K562 (cell line): ENCODE data around the gene COX20. TPM values are rescaled to one million over a fixed set of nuclear protein-coding genes. Genes with fewer than 3 reads are reported as not detected.

Source experiments
- ATF4 ChIP-seq: fragments of 450-650 bp; formaldehyde crosslinking; IDR thresholded peaks from 2 replicates; pipeline ENCODE4 v1.4.0; 2022; ENCODE audit warnings: mild to moderate bottlenecking, moderate library complexity
- ATF7 ChIP-seq: fragments of 450-650 bp; IDR thresholded peaks from 2 replicates; pipeline ENCODE4 v1.7.1; 2014; ENCODE audit warnings: mild to moderate bottlenecking, moderate library complexity
- CREM ChIP-seq: IDR thresholded peaks from 2 replicates; pipeline ENCODE4 v1.6.1; 2014; ENCODE audit warnings: antibody characterized with exemption, low read depth
- CSDE1 ChIP-seq, 2 experiments: fragments of 450-650 bp; IDR thresholded peaks; 2 replicates each; pipeline ENCODE4 v1.6.1; 2016; ENCODE audit warnings: mild to moderate bottlenecking in 1 of 2
- FOSL1 ChIP-seq: fragments of 200-800 bp; sonication (Bioruptor generic); conservative IDR thresholded peaks from 2 replicates; pipeline ENCODE4 v1.6.1; 2016; ENCODE audit warnings: missing genetic modification characterization, missing compliant biosample characterization
- GTF2F1 ChIP-seq: IDR thresholded peaks from 2 replicates; pipeline ENCODE4 v1.6.1; 2011; ENCODE audit warnings: low read depth, low read length, improper control_type of control experiment
- HSF4 ChIP-seq: fragments of 250-450 bp; sonication (Bioruptor Pico); IDR thresholded peaks from 2 replicates; pipeline ENCODE4 v2.1.2; 2022; ENCODE audit warnings: mild to moderate bottlenecking, moderate library complexity, borderline replicate concordance
- IRF2 ChIP-seq: sonication (generic); formaldehyde crosslinking; IDR thresholded peaks from 2 replicates; pipeline ENCODE4 v1.8.1; 2022; ENCODE audit warnings: mild to moderate bottlenecking, missing genetic modification reagents
- NEUROD1 ChIP-seq: fragments of 150-350 bp; IDR thresholded peaks from 2 replicates; pipeline ENCODE4 v1.6.1; 2014; ENCODE audit warnings: borderline replicate concordance, low read length, low read depth; ENCODE audit not compliant: partially characterized antibody
- PHB ChIP-seq: fragments of 250-450 bp; sonication (Bioruptor Pico); IDR thresholded peaks from 2 replicates; pipeline ENCODE4 v1.5.0; 2021
- RBBP5 ChIP-seq: fragments of 200-600 bp; sonication (generic); IDR thresholded peaks from 2 replicates; pipeline ENCODE4 v1.6.1; 2012; ENCODE audit warnings: borderline replicate concordance, mild to moderate bottlenecking, low read length, control low read depth, inconsistent platforms; ENCODE audit not compliant: insufficient read depth, poor library complexity, severe bottlenecking
- SIN3B ChIP-seq: fragments of 450-650 bp; IDR thresholded peaks from 2 replicates; pipeline ENCODE4 v1.6.1; 2017; ENCODE audit warnings: low read depth, mild to moderate bottlenecking, moderate library complexity
- SMARCA4 ChIP-seq: fragments of 450-650 bp; IDR thresholded peaks from 2 replicates; pipeline ENCODE4 v1.6.1; 2016
- SMC3 ChIP-seq: conservative IDR thresholded peaks from 2 replicates; pipeline ENCODE4 v1.6.1; 2011; ENCODE audit warnings: low read depth, low read length, improper control_type of control experiment; ENCODE audit not compliant: insufficient read depth
- STAT5A ChIP-seq: IDR thresholded peaks from 2 replicates; pipeline ENCODE4 v1.6.1; 2012; ENCODE audit warnings: low read length, inconsistent platforms, borderline replicate concordance
- TAL1 ChIP-seq: fragments of 450-650 bp; IDR thresholded peaks from 2 replicates; pipeline ENCODE4 v1.6.1; 2016; ENCODE audit warnings: mild to moderate bottlenecking
- TCFL5 ChIP-seq: fragments of 250-450 bp; sonication (Bioruptor Pico); conservative IDR thresholded peaks from 2 replicates; pipeline ENCODE4 v1.6.1; 2021; ENCODE audit warnings: mild to moderate bottlenecking, moderate library complexity, matching md5 sums
- ZBTB49 ChIP-seq: sonication (generic); formaldehyde crosslinking; IDR thresholded peaks from 2 replicates; pipeline ENCODE4 v1.8.0; 2022; ENCODE audit warnings: missing genetic modification reagents, mild to moderate bottlenecking, borderline replicate concordance
- ZC3H8 ChIP-seq: fragments of 450-650 bp; IDR thresholded peaks from 2 replicates; pipeline ENCODE4 v1.6.1; 2017
- ZMIZ1 ChIP-seq, 2 experiments: fragments of 150-350 bp in 1 of 2; IDR thresholded peaks; 2 replicates each; pipeline ENCODE4 v1.6.1; 2012 to 2016; ENCODE audit warnings: low read depth in 2 of 2, low read length in 2 of 2, mild to moderate bottlenecking in 1 of 2, moderate library complexity in 1 of 2
- ZNF146 ChIP-seq: IDR thresholded peaks from one replicate; pipeline ENCODE4 v1.6.1; 2018; ENCODE audit warnings: missing compliant biosample characterization; ENCODE audit not compliant: unreplicated experiment
- ZNF282 ChIP-seq: sonication (generic); formaldehyde crosslinking; IDR thresholded peaks from 2 replicates; pipeline ENCODE4 v1.8.1; 2023; ENCODE audit warnings: missing genetic modification reagents
- ZNF561 ChIP-seq: fragments of 450-650 bp; formaldehyde crosslinking; conservative IDR thresholded peaks from 2 replicates; pipeline ENCODE4 v1.4.0; 2020; ENCODE audit warnings: mild to moderate bottlenecking, moderate library complexity
- polyA plus RNA-seq, 8 experiments: library from polyadenylated mRNA; depleted of rRNA in 4 of 8; stranded (reverse) in 5 of 8; unstranded in 3 of 8; fragments of >200 nt; fragmentation: Nextera tagmentation in 2 of 8; fragmentation: Illumina TruSeq in 1 of 8; extraction: Ambion mirVana in 2 of 8; extraction: Trizol in 1 of 8; gene quantifications; 2 replicates each; pipeline versions ENCODE4 v1.2.1 to v1.2.3, GENCODE V29; 2011 to 2014; ENCODE audit warnings: inconsistent platforms in 1 of 8, missing spikeins in 1 of 8
- total RNA-seq, 7 experiments: library from RNA; depleted of rRNA in 6 of 7; stranded (reverse); fragments of >200 nt in 6 of 7; fragmentation: Illumina TruSeq in 2 of 7; extraction: Trizol in 2 of 7; gene quantifications; 2 replicates each; pipeline versions ENCODE4 v1.2.1 to v1.2.3, GENCODE V29; 2011 to 2021; ENCODE audit warnings: low replicate concordance in 1 of 7
- TF ChIP-seq, protein P1 (sequence below), 2 experiments: fragments of 450-650 bp in 1 of 2; sonication (generic) in 1 of 2; formaldehyde crosslinking; conservative IDR thresholded peaks; 2 replicates each; pipeline versions ENCODE4 v1.4.0 to v1.8.1; 2020 to 2022; ENCODE audit warnings: mild to moderate bottlenecking in 1 of 2, missing genetic modification reagents in 1 of 2

COX20 gene
- total and polyA plus RNA-seq, 9 of the 15 experiments (the other 6 are each of a cell fraction or from before 2014, with no cell fraction given), result 41.5 to 192 (median 84.3) TPM

DNA sequence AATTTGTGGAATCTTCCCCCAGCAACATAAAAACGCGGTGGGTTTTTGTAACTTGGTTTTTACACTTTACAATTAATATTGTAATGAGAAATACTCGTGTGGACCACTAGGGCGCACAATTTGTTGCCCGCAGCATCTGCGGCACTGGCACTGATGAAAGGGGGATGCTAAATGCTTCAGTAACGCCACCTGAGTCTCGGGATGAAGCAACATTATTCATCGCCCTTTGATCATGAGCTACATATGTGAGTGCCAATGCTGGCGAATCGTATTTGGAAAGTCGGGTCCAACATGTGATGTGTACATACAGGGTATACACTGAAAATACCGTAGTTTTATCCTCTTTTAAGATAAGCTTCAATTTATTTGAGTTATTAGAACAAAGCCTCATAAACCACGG is 34.2 kb upstream of the COX20 start (continued):
- no peak for TF ChIP-seq ZBTB49
- TF ChIP-seq IRF2 (CRISPR knock-in tag), result no peak
- peak; percentile 41; the same call in 1 of the 2 replicates for TF ChIP-seq SMC3
- no peak for TF ChIP-seq PHB
- no peak for TF ChIP-seq ZNF561 (CRISPR knock-in tag)
- no peak for TF ChIP-seq ZC3H8
- TF ChIP-seq ZNF282, result no peak
- peak; percentile 52; the same call in 1 of the 2 replicates for TF ChIP-seq CREM
- TF ChIP-seq SIN3B, result no peak
- TF ChIP-seq ZMIZ1 (IDR thresholded peaks at IDR 0.05; ENCODE audit: low read depth in 2 of 2, low read length in 2 of 2), result no peak
- no peak for TF ChIP-seq ATF7
- TF ChIP-seq TAL1, result no peak
- TF ChIP-seq STAT5A, result no peak
- no peak for TF ChIP-seq RBBP5
- TF ChIP-seq ATF4 (CRISPR knock-in tag), result no peak
- no peak for TF ChIP-seq TCFL5
- 0 out of 2 replicates have a peak, but pooled peaks have one; percentile 11 for TF ChIP-seq SMARCA4
- TF ChIP-seq, protein P1, sequence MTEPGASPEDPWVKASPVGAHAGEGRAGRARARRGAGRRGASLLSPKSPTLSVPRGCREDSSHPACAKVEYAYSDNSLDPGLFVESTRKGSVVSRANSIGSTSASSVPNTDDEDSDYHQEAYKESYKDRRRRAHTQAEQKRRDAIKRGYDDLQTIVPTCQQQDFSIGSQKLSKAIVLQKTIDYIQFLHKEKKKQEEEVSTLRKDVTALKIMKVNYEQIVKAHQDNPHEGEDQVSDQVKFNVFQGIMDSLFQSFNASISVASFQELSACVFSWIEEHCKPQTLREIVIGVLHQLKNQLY (CRISPR knock-in tag; conservative IDR thresholded peaks at IDR 0.05), result no peak
- no peak for TF ChIP-seq ZNF146 (CRISPR knock-in tag)
- no peak for TF ChIP-seq HSF4 (CRISPR knock-in tag)
- TF ChIP-seq GTF2F1, result no peak
- no peak for TF ChIP-seq FOSL1 (tag)
- no peak for TF ChIP-seq NEUROD1
- no peak for TF ChIP-seq CSDE1 (IDR thresholded peaks at IDR 0.05)
